Stimulated activated CD8-positive, alpha-beta memory T cell treated with anti-CD3 and anti-CD28 coated beads, Interleukin-4, amount 100 ng/mL, for 1 hour (primary cell): ENCODE data around the gene GADD45GIP1.
"Not testable (repeated sequence)": the region's sequence is repeated elsewhere in the genome, so short reads cannot be mapped to it uniquely, and the experiment has no call there.

ENCODE experiments used
- DNase-seq, 2 donors: peaks; one replicate each; pipeline ENCODE4 v3.0.0-alpha.2; 2020; ENCODE audit warnings: low read depth in 2 of 2, low spot score in 1 of 2

GADD45GIP1 gene

GRCh38 chr19:12990431-12990830 is 33.4 kb upstream of the GADD45GIP1 start:
- no peak for DNase-seq

- no peak for DNase-seq
Observed at GRCh38 chr19:12987781-12988180, 30.8 kb upstream of the GADD45GIP1 start.

GRCh38 chr19:12987190-12987589 is 30.2 kb upstream of the GADD45GIP1 start:
- no peak for DNase-seq

- DNase-seq, result no peak
Observed at GRCh38 chr19:12986726-12987125, 29.7 kb upstream of the GADD45GIP1 start.

GRCh38 chr19:12985049-12985776 is 28.2 kb upstream of the GADD45GIP1 start:
- peak in 1 of 2 donors; percentile 19 for DNase-seq

- no peak for DNase-seq
Observed at GRCh38 chr19:12984683-12985048, 27.6 kb upstream of the GADD45GIP1 start.

- no peak for DNase-seq
Observed at GRCh38 chr19:12984143-12984627, 27.2 kb upstream of the GADD45GIP1 start.

GRCh38 chr19:12983542-12984142 is 26.6 kb upstream of the GADD45GIP1 start:
- DNase-seq, result peak; percentile 54 to 65

GRCh38 chr19:12983091-12983490 is 26.1 kb upstream of the GADD45GIP1 start:
- DNase-seq, result no peak

GRCh38 chr19:12982648-12983047 is 25.6 kb upstream of the GADD45GIP1 start:
- DNase-seq, result no peak

GRCh38 chr19:12979974-12980373 is 23.0 kb upstream of the GADD45GIP1 start:
- DNase-seq, result no peak

- DNase-seq, result not testable (repeated sequence)
Observed at GRCh38 chr19:12976109-12976508, 19.1 kb upstream of the GADD45GIP1 start.

GRCh38 chr19:12975221-12975741 is 18.3 kb upstream of the GADD45GIP1 start:
- DNase-seq, result no peak

GRCh38 chr19:12974301-12975220 is 17.5 kb upstream of the GADD45GIP1 start:
- no peak for DNase-seq

- DNase-seq, result no peak
Observed at GRCh38 chr19:12973236-12973635, 16.2 kb upstream of the GADD45GIP1 start.

GRCh38 chr19:12970070-12970820 is 13.2 kb upstream of the GADD45GIP1 start:
- no peak for DNase-seq

GRCh38 chr19:12969292-12969988 is 12.4 kb upstream of the GADD45GIP1 start, which contains the start of gene DAND5:
TSS of gene DAND5 (plus strand) at chr19:12969576. CDS start at chr19:12969661, 85 bp downstream.
- DNase-seq, result no peak

- no peak for DNase-seq
Observed at GRCh38 chr19:12967907-12968306, 10.9 kb upstream of the GADD45GIP1 start.

GRCh38 chr19:12965812-12966135 is 8.8 kb upstream of the GADD45GIP1 start:
- no peak for DNase-seq
